OCI-LY3 (cell line): ENCODE results near the gene MVD.

Experiments used
- H2AFZ ChIP-seq: fragments of 200-600, 300-600 bp; shearing (Covaris generic); 2 replicates; pipeline ENCODE4 v1.6.0; 2014; ENCODE audit warnings: antibody characterized with exemption, low read depth, low read length
- H3K27ac ChIP-seq: fragments of 200-600, 300-600 bp; sonication (generic); 2 replicates; pipeline ENCODE4 v1.5.1; 2014; ENCODE audit warnings: mild to moderate bottlenecking, low read length, moderate library complexity, mixed read lengths
- H3K27me3 ChIP-seq: fragments of 200-600, 300-600 bp; sonication (generic); 2 replicates; pipeline ENCODE4 v1.6.1; 2014; ENCODE audit warnings: low read depth, low read length, mixed read lengths
- H3K36me3 ChIP-seq: fragments of 200-600, 300-600 bp; sonication (generic); replicated peaks from 2 replicates; pipeline ENCODE3; 2014; ENCODE audit warnings: low read depth, low read length, mixed read lengths
- H3K4me1 ChIP-seq: fragments of 300-600, 200-600 bp; sonication (generic); 2 replicates; pipeline ENCODE4 v1.6.1; 2014; ENCODE audit warnings: low read length, mixed read lengths
- H3K4me2 ChIP-seq: fragments of 200-600, 300-600 bp; sonication (generic); 2 replicates; pipeline ENCODE4 v1.6.1; 2014; ENCODE audit warnings: low read length, mixed read lengths
- H3K4me3 ChIP-seq: fragments of 300-600, 200-600 bp; sonication (generic); 2 replicates; pipeline ENCODE4 v1.5.1; 2014; ENCODE audit warnings: antibody characterized with exemption, mild to moderate bottlenecking, low read length, moderate library complexity
- H3K79me2 ChIP-seq: fragments of 300-600, 200-600 bp; shearing (Covaris generic); 2 replicates; pipeline ENCODE4 v1.6.1; 2014; ENCODE audit warnings: mild to moderate bottlenecking, low read length, mixed read lengths
- H3K9ac ChIP-seq: fragments of 300-600, 200-600 bp; shearing (Covaris generic); 2 replicates; pipeline ENCODE4 v1.6.0; 2014; ENCODE audit warnings: mild to moderate bottlenecking, low read length, moderate library complexity
- H3K9me3 ChIP-seq: fragments of 200-600, 300-600 bp; shearing (Covaris generic); 2 replicates; pipeline ENCODE4 v1.6.1; 2014; ENCODE audit warnings: low read length, mixed read lengths; ENCODE audit not compliant: insufficient read depth
- H4K20me1 ChIP-seq: fragments of 200-600, 300-600 bp; sonication (generic); 2 replicates; pipeline ENCODE4 v1.6.1; 2016; ENCODE audit warnings: low read length, mixed read lengths; ENCODE audit not compliant: insufficient read depth
- CTCF ChIP-seq: fragments of 200-600, 300-600 bp; sonication (generic); IDR thresholded peaks from 2 replicates; pipeline ENCODE4 v1.5.1; 2014; ENCODE audit warnings: antibody characterized with exemption, low read length, low read depth
- EZH2phosphoT487 ChIP-seq: fragments of 200-600 bp; shearing (Covaris generic); IDR thresholded peaks from 2 replicates; pipeline ENCODE4 v1.6.1; 2018; ENCODE audit warnings: antibody characterized with exemption, mixed run types, low read depth

MVD gene

GRCh38 chr16:88643644-88643932, 19.3 kb downstream of the MVD start:
- Histone ChIP-seq H3K27ac (no peak overlapping the region), H2AFZ (no peak overlapping the region), H4K20me1 (peaks cover 67% of the 10 kb centered on the region), H3K4me3 (no peak overlapping the region), H3K27me3 (peaks cover 29% of the 10 kb centered on the region), H3K4me2 (no peak overlapping the region), H3K9ac (no peak overlapping the region), H3K9me3 (no peaks in the 10 kb centered on the region), H3K4me1 (peaks cover 24% of the 10 kb centered on the region), H3K36me3 (peaks cover 37% of the 10 kb centered on the region), H3K79me2 (peaks cover 16% of the 10 kb centered on the region)
- no peak for TF ChIP-seq EZH2phosphoT487
- no peak for TF ChIP-seq CTCF

- H3K36me3 ChIP-seq: peaks cover 33% of the 10 kb centered on the region
- H3K27me3 ChIP-seq: peaks cover 34% of the 10 kb centered on the region
- H3K4me3 ChIP-seq: no peak overlapping the region
- H3K27ac ChIP-seq: no peak overlapping the region
- no peaks in the 10 kb centered on the region for H3K9me3 ChIP-seq
- no peak overlapping the region for H2AFZ ChIP-seq
- no peak overlapping the region for H3K9ac ChIP-seq
- TF ChIP-seq EZH2phosphoT487 (no peak), CTCF (no peak)
- H3K4me2 ChIP-seq: no peak overlapping the region
- H3K79me2 ChIP-seq: peaks cover 11% of the 10 kb centered on the region
- H3K4me1 ChIP-seq: peaks cover 23% of the 10 kb centered on the region
- peaks cover 62% of the 10 kb centered on the region for H4K20me1 ChIP-seq
These were observed 19.8 kb downstream of the MVD start for GRCh38 chr16:88642881-88643643.

- Histone ChIP-seq H3K9me3 (no peaks in the 10 kb centered on the region), H3K79me2 (no peaks in the 10 kb centered on the region), H3K9ac (no peak overlapping the region), H3K36me3 (peaks cover 22% of the 10 kb centered on the region), H3K4me3 (no peak overlapping the region), H3K4me1 (peaks cover 19% of the 10 kb centered on the region), H4K20me1 (peaks cover 41% of the 10 kb centered on the region), H3K4me2 (no peak overlapping the region), H2AFZ (no peak overlapping the region), H3K27ac (no peak overlapping the region), H3K27me3 (peaks cover 52% of the 10 kb centered on the region)
- TF ChIP-seq CTCF (no peak), EZH2phosphoT487 (no peak)
These were observed 22.2 kb downstream of the MVD start for GRCh38 chr16:88640498-88641247.

GRCh38 chr16:88640039-88640495, 22.8 kb downstream of the MVD start:
- Histone ChIP-seq H3K9ac (no peak overlapping the region), H3K79me2 (no peaks in the 10 kb centered on the region), H4K20me1 (peaks cover 35% of the 10 kb centered on the region), H3K4me2 (peak overlapping the region; percentile 31; the same call in 1 of the 2 replicates), H3K27me3 (peaks cover 58% of the 10 kb centered on the region), H3K4me3 (no peak overlapping the region), H2AFZ (no peak overlapping the region), H3K9me3 (no peaks in the 10 kb centered on the region), H3K4me1 (peaks cover 24% of the 10 kb centered on the region), H3K36me3 (peaks cover 16% of the 10 kb centered on the region), H3K27ac (no peak overlapping the region)
- TF ChIP-seq CTCF: no peak
- TF ChIP-seq EZH2phosphoT487: no peak
